GM21529 (cell line): ENCODE results near the gene UTP11.

Experiments
- ATAC-seq: cut with Tn5 transposase; IDR thresholded peaks from one replicate; pipeline ENCODE4 v1.9.1; 2021; ENCODE audit not compliant: unreplicated experiment

Gene UTP11

GRCh38 chr1:38068220-38068979 is 55.9 kb downstream of the UTP11 start:
- ATAC-seq = no peak

DNA sequence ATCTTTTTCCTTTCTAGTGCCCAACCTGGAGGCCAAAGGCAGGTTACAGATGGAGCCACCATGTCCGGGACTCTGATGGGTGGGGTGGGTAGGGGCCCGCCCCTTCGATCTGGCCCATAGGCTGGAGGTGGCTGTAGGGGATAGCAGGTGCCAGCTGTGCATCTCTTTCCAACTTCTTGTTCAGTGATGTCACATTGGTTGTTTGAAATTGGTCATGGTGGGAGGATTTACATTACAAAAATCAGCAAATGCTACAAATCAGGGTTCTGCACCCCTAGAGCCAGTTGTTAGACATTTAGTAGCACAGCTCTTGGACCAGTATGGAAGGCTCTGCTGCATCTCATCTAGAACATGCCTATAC is 56.4 kb downstream of the UTP11 start:
- no peak for ATAC-seq

DNA sequence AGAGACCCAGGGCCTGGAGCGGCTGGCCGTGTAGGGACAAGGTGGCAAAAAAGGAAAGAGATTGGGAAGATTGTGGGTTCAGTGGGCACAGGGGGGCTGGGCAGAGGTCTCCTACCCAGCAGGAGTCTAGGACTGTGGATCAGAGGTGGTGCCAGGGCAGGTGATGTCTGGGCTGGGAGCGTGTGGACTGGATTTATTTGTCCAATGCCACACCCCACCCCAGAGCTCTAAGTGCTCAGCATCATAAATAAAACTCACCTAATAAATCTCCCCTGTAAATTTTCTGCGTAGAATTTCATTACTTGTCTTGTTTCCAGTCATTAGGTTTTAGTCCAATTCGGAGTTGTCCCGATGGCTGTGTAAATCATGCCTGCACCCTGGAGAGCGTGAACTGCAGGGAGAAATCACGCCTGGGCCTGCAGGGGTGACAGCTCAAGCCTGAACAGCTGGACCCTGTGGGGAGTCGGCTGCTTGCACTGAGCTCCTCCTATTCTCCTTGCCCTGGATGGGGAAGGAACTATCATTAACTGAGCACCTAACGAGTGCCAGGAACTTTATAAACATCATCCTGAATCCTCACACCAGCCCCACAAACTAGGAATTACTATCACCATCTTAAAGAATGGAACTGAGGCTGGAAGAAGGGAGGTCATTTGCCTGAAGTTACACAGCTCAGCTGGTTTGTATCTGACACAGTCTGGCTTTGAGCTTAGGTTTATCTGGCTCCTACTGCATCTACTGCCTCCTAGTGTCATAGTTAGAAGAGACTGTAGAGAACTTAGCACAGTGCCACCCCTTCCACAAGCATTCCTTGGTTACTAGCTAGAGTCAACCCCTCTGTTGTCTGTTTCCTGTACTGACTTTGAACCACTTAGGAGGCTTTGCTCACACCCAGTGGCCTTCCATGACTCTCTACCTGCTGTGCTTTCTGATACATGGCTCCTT is 59.0 kb downstream of the UTP11 start:
- peak; percentile 52 for ATAC-seq

DNA sequence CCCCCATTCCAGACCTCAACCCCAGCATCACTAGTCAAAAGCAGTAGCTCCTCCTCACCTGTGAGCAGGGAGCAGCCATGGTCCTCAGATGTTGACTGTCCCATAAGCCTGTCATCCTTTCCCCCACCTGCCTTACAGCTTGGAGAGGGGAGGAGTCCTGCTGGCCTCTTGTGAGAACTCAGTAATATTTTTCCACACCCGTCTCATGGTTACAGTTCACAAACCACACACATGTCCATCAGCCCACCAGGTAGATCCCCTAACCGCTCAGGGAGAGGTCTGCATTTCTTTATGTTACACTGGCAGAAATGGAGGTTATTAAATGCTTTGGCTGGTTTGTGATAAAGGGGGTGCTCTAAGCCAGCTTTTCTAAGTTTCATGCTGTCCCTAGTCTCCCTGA is 60.3 kb downstream of the UTP11 start:
- no peak for ATAC-seq

DNA sequence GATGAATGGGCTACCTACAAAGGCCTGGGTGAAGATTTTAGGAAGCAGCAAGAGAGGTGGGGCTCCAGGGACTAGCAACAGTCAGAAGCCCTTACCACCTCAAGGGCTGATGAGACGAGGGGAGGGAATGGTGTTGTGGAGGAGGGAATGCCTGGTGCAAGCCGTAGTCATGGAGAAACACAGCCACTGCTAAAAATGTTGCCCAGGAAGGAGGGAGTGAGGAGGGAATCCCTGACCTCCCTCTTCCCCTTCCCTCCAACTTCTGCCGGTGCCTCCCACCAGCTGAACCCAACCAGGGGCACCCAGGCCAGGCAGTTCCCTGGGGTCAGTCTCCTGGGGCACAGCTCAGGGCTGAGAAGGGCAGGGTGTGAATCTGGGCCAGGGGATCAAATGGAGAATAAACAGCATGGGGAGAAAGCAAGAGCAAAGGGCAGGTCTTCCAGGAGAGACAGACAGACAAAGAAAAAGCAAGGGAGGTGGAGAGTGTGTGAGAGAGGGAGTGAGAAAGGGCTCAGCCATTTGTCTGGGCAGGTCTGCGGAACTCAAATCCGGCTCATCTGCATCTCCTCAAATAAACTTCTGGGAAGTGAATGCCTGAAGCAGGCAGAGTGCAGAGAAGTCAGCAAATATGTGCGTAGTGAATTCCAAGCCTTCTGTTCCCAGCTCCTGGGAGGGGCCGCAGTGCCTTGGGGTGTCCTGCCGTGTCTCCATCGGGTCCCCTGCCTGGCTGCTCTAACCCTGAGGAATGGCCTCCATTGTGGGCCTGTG is 61.2 kb downstream of the UTP11 start:
- ATAC-seq = no peak

DNA sequence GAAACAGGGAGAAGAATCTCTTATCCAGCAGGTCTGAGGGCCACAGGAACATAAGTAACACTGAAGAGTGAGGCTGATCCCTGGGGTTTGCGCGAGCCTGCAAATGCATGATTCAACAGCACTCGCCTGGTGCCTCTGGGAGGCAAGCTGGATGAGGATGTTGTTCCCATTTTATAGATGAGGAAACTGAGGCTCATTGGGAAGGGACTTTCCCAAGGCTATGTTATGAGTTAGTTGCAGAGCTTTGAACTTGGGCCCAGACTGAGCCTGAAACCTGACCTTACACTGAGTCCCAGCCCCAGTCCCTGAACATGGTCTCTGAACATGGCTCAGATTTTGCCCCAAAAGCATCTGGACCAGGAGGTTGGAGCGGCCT is 61.8 kb downstream of the UTP11 start:
- ATAC-seq = no peak
